Endodermal cell (in vitro differentiated cells): ENCODE measurements around the gene TBC1D19. TPM values are rescaled to one million over a fixed set of nuclear protein-coding genes. Genes with fewer than 3 reads are reported as not detected.

ENCODE experiments used
- DNase-seq: peaks from one replicate; pipeline ENCODE4 v3.0.0-alpha.2; 2017
- H3K27ac ChIP-seq: 2 replicates; pipeline ENCODE4 v1.5.1; 2013; ENCODE audit warnings: mild to moderate bottlenecking, low read depth, low read length, moderate library complexity
- H3K27me3 ChIP-seq: 2 replicates; pipeline ENCODE4 v1.6.1; 2013; ENCODE audit warnings: mild to moderate bottlenecking, low read length, moderate library complexity; ENCODE audit not compliant: insufficient read depth, control insufficient read depth, poor library complexity, severe bottlenecking
- H3K36me3 ChIP-seq: 2 replicates; pipeline ENCODE4 v1.7.0; 2013; ENCODE audit warnings: mild to moderate bottlenecking, low read length, moderate library complexity; ENCODE audit not compliant: control insufficient read depth, insufficient read depth
- H3K4me1 ChIP-seq: one replicate; pipeline ENCODE4 v1.7.0; 2013; ENCODE audit warnings: low read length; ENCODE audit not compliant: control insufficient read depth, insufficient read depth
- H3K4me3 ChIP-seq: 2 replicates; pipeline ENCODE4 v1.5.1; 2013; ENCODE audit warnings: mild to moderate bottlenecking, low read length, moderate library complexity
- H3K9ac ChIP-seq: 2 replicates; pipeline ENCODE4 v1.6.1; 2013; ENCODE audit warnings: mild to moderate bottlenecking, low read length, moderate library complexity; ENCODE audit not compliant: poor library complexity, severe bottlenecking; ENCODE audit errors: extremely low read depth
- H3K9me3 ChIP-seq: 2 replicates; pipeline ENCODE4 v1.6.1; 2013; ENCODE audit warnings: mild to moderate bottlenecking, low read length, moderate library complexity; ENCODE audit not compliant: control insufficient read depth
- H3K27ac Mint-ChIP-seq: 2 replicates; pipeline ENCODE4 v1.8.0; 2020; ENCODE audit warnings: mixed read lengths
- H3K27me3 Mint-ChIP-seq: 2 replicates; pipeline ENCODE4 v1.8.0; 2021; ENCODE audit warnings: mild to moderate bottlenecking, mixed read lengths; ENCODE audit not compliant: insufficient read depth
- H3K36me3 Mint-ChIP-seq: 2 replicates; pipeline ENCODE4 v1.8.0; 2020; ENCODE audit warnings: low read depth, mixed read lengths
- H3K4me1 Mint-ChIP-seq: 2 replicates; pipeline ENCODE4 v1.8.0; 2020; ENCODE audit warnings: mixed read lengths
- H3K4me3 Mint-ChIP-seq: 2 replicates; pipeline ENCODE4 v1.8.0; 2020; ENCODE audit warnings: mild to moderate bottlenecking, moderate library complexity, mixed read lengths
- H3K9me3 Mint-ChIP-seq: 2 replicates; pipeline ENCODE4 v1.8.0; 2020; ENCODE audit warnings: mild to moderate bottlenecking, mixed read lengths
- CTCF ChIP-seq: fragments of 200-600 bp; sonication (generic); conservative IDR thresholded peaks from 2 replicates; pipeline ENCODE4 v1.5.0; 2021; ENCODE audit warnings: antibody characterized with exemption, mild to moderate bottlenecking
- WGBS, 2 experiments: methylation state at CpG; one replicate each; pipeline versions ENCODE4 v1.1.5 to v1.1.7; 2013; ENCODE audit warnings: missing lambda C conversion rate in 2 of 2, mixed read lengths in 1 of 2; ENCODE audit not compliant: insufficient coverage in 1 of 2, insufficient read length in 1 of 2; 5-methylcytosine and 5-hydroxymethylcytosine counted together
- total RNA-seq, 2 donors: library from RNA; stranded (reverse); fragmentation: NEBNext Ultra II Directional in 1 of 2; extraction: Animal tissue kit (Norgen Biotek cat#: 25700) in 1 of 2; gene quantifications; 2 replicates in 1 of 2; 3 replicates in 1 of 2; pipeline ENCODE4 v1.2.1, GENCODE V29; 2021

TBC1D19 gene
- total RNA-seq, 2 donors from 2014 or later, result 7.0 to 9.9 TPM

- Histone ChIP-seq H3K9me3 (no peaks in the 10 kb centered on the region), H3K4me1 (no peaks in the 10 kb centered on the region), H3K36me3 (no peaks in the 10 kb centered on the region), H3K9ac (no peak overlapping the region), H3K27me3 (no peaks in the 10 kb centered on the region), H3K27ac (no peak overlapping the region), H3K4me3 (no peak overlapping the region)
- no peaks in the 10 kb centered on the region for H3K36me3 Mint-ChIP-seq
- H3K27ac Mint-ChIP-seq, result no peak overlapping the region
- TF ChIP-seq CTCF, result no peak
- H3K27me3 Mint-ChIP-seq, result no peaks in the 10 kb centered on the region
- no peak overlapping the region for H3K4me3 Mint-ChIP-seq
- WGBS, 2 experiments, result 90% methylated on average over 1 of the region's 1 CpG; no CpG with 5 or more reads in 1 of the 2 experiments
- H3K9me3 Mint-ChIP-seq, result peaks cover 3% of the 10 kb centered on the region
- DNase-seq, result no peak
- H3K4me1 Mint-ChIP-seq, result no peaks in the 10 kb centered on the region
These were observed 123.5 kb downstream of the TBC1D19 start for GRCh38 chr4:26707342-26707741.

- Mint-ChIP-seq H3K27ac (no peak overlapping the region), H3K4me3 (no peak overlapping the region), H3K36me3 (no peaks in the 10 kb centered on the region), H3K9me3 (peaks cover 3% of the 10 kb centered on the region), H3K4me1 (no peaks in the 10 kb centered on the region), H3K27me3 (no peaks in the 10 kb centered on the region)
- no peak for TF ChIP-seq CTCF
- no peaks in the 10 kb centered on the region for H3K27me3 ChIP-seq
- H3K9me3 ChIP-seq, result no peaks in the 10 kb centered on the region
- no peak for DNase-seq
- WGBS, 2 experiments, result 90 to 100% methylated on average over 1 to 2 of the region's 2 CpGs
- H3K4me3 ChIP-seq, result no peak overlapping the region
- H3K27ac ChIP-seq, result no peak overlapping the region
- no peaks in the 10 kb centered on the region for H3K4me1 ChIP-seq
- no peak overlapping the region for H3K9ac ChIP-seq
- no peaks in the 10 kb centered on the region for H3K36me3 ChIP-seq
These were observed 125.4 kb downstream of the TBC1D19 start for GRCh38 chr4:26709246-26709645.

GRCh38 chr4:26713563-26714151, 129.8 kb downstream of the TBC1D19 start:
- Histone ChIP-seq H3K4me3 (no peak overlapping the region), H3K9ac (no peak overlapping the region), H3K4me1 (no peaks in the 10 kb centered on the region), H3K27ac (no peak overlapping the region), H3K36me3 (no peaks in the 10 kb centered on the region), H3K9me3 (no peaks in the 10 kb centered on the region), H3K27me3 (no peaks in the 10 kb centered on the region)
- H3K4me1 Mint-ChIP-seq, result no peaks in the 10 kb centered on the region
- H3K4me3 Mint-ChIP-seq, result no peak overlapping the region
- H3K36me3 Mint-ChIP-seq, result no peaks in the 10 kb centered on the region
- no peaks in the 10 kb centered on the region for H3K27me3 Mint-ChIP-seq
- no peak overlapping the region for H3K27ac Mint-ChIP-seq
- WGBS, 2 experiments, result 99 to 100% methylated on average over 2 of the region's 2 CpGs
- peaks cover 3% of the 10 kb centered on the region for H3K9me3 Mint-ChIP-seq
- DNase-seq, result no peak
- no peak for TF ChIP-seq CTCF
